HEK293 (cell line): ENCODE data around the gene GNA12.

Experiments used
- CTCF ChIP-seq: fragments of 450-650 bp; formaldehyde crosslinking; IDR thresholded peaks from 2 replicates; pipeline ENCODE4 v1.5.1; 2016; ENCODE audit warnings: missing biosample characterization, missing genetic modification characterization
- KLF16 ChIP-seq: fragments of 450-650 bp; formaldehyde crosslinking; IDR thresholded peaks from 2 replicates; pipeline ENCODE4 v1.5.1; 2017; ENCODE audit warnings: missing biosample characterization, missing genetic modification characterization
- PRDM1 ChIP-seq: fragments of 450-650 bp; formaldehyde crosslinking; IDR thresholded peaks from 2 replicates; pipeline ENCODE4; 2016; ENCODE audit warnings: missing biosample characterization, missing genetic modification characterization
- REPIN1 ChIP-seq: fragments of 450-650 bp; formaldehyde crosslinking; IDR thresholded peaks from 2 replicates; pipeline ENCODE4 v1.5.1; 2017; ENCODE audit warnings: missing biosample characterization, missing genetic modification characterization, low read depth
- ZNF311 ChIP-seq: fragments of 450-650 bp; formaldehyde crosslinking; IDR thresholded peaks from 2 replicates; pipeline ENCODE4 v1.5.1; 2017; ENCODE audit warnings: missing biosample characterization, missing genetic modification characterization, borderline replicate concordance
- ZNF354C ChIP-seq: fragments of 450-650 bp; formaldehyde crosslinking; IDR thresholded peaks from 2 replicates; pipeline ENCODE4 v1.5.1; 2016; ENCODE audit warnings: missing biosample characterization, missing genetic modification characterization, low read depth, borderline replicate concordance
- ZNF513 ChIP-seq: fragments of 450-650 bp; IDR thresholded peaks from 2 replicates; pipeline ENCODE4 v1.5.1; 2018; ENCODE audit warnings: missing biosample characterization, missing genetic modification characterization
- ZNF707 ChIP-seq: fragments of 450-650 bp; formaldehyde crosslinking; IDR thresholded peaks from 2 replicates; pipeline ENCODE4 v1.5.1; 2016; ENCODE audit warnings: missing biosample characterization, missing genetic modification characterization

GRCh38 chr7:2729031-2729892 lies 114.8 kb downstream of the GNA12 start:
- TF ChIP-seq ZNF311 (tag by site-specific recombination) = no peak
- no peak for TF ChIP-seq CTCF
- no peak for TF ChIP-seq ZNF707 (tag by site-specific recombination)
- no peak for TF ChIP-seq PRDM1 (tag by site-specific recombination)
- no peak for TF ChIP-seq KLF16 (tag by site-specific recombination)
- no peak for TF ChIP-seq ZNF513 (tag by site-specific recombination)
- TF ChIP-seq ZNF354C (tag by site-specific recombination) = no peak
- no peak for TF ChIP-seq REPIN1 (tag by site-specific recombination)
